Neural cell (in vitro differentiated cells): ENCODE data around the gene CAND1. TPM values are rescaled to one million over a fixed set of nuclear protein-coding genes. Genes with fewer than 3 reads are reported as not detected.

Source experiments
- H2AFZ ChIP-seq: fragments of 200-600, 300-800 bp; sonication (generic), shearing (Covaris generic); 2 replicates; pipeline ENCODE4 v1.6.0; 2014; ENCODE audit warnings: low read depth, mild to moderate bottlenecking, antibody characterized with exemption, low read length, moderate library complexity
- H3F3A ChIP-seq: fragments of 200-600 bp; shearing (Covaris generic); 2 replicates; pipeline ENCODE4 v1.6.1; 2016; ENCODE audit warnings: mild to moderate bottlenecking, moderate library complexity, mixed read lengths, antibody characterized with exemption, low read length; ENCODE audit not compliant: insufficient read depth, poor library complexity, severe bottlenecking
- H3K27ac ChIP-seq: fragments of 200-600, 300-800 bp; sonication (generic), shearing (Covaris generic); 2 replicates; pipeline ENCODE4 v1.5.1; 2014; ENCODE audit warnings: mild to moderate bottlenecking, low read length, moderate library complexity
- H3K27me3 ChIP-seq: fragments of 300-800, 200-600 bp; sonication (generic), shearing (Covaris generic); 2 replicates; pipeline ENCODE4 v1.6.0; 2014; ENCODE audit warnings: mild to moderate bottlenecking, low read depth, low read length, moderate library complexity; ENCODE audit not compliant: insufficient read depth
- H3K36me3 ChIP-seq: fragments of 300-800, 200-600 bp; sonication (generic), shearing (Covaris generic); 2 replicates; pipeline ENCODE4 v1.5.1; 2014; ENCODE audit warnings: mild to moderate bottlenecking, antibody characterized with exemption, low read length, moderate library complexity; ENCODE audit not compliant: insufficient read depth
- H3K4me2 ChIP-seq: fragments of 300-800, 200-600 bp; sonication (generic), shearing (Covaris generic); 2 replicates; pipeline ENCODE4 v1.6.0; 2014; ENCODE audit warnings: mild to moderate bottlenecking, low read length
- H3K4me3 ChIP-seq: fragments of 300-800, 200-600 bp; sonication (generic), shearing (Covaris generic); 2 replicates; pipeline ENCODE4 v1.5.1; 2014; ENCODE audit warnings: mild to moderate bottlenecking, low read length, moderate library complexity
- H3K79me2 ChIP-seq: fragments of 200-600 bp; shearing (Covaris generic); replicated peaks from 2 replicates; pipeline ENCODE4 v1.6.0; 2014; ENCODE audit warnings: mild to moderate bottlenecking, low read length, moderate library complexity; ENCODE audit not compliant: insufficient read depth
- H3K9ac ChIP-seq: fragments of 300-800, 200-600 bp; sonication (generic), shearing (Covaris generic); 2 replicates; pipeline ENCODE4 v1.6.1; 2016; ENCODE audit warnings: mild to moderate bottlenecking, low read length, mixed read lengths
- H3K9me2 ChIP-seq: fragments of 200-600 bp; shearing (Covaris generic); 2 replicates; pipeline ENCODE4 v1.6.1; 2016; ENCODE audit warnings: mild to moderate bottlenecking, low read length, mixed read lengths; ENCODE audit not compliant: insufficient read depth
- H3K9me3 ChIP-seq: fragments of 200-600, 300-800 bp; sonication (generic), shearing (Covaris generic); 2 replicates; pipeline ENCODE4 v1.6.1; 2016; ENCODE audit warnings: mild to moderate bottlenecking, mixed run types, low read length, moderate library complexity, mixed read lengths
- H4K20me1 ChIP-seq: fragments of 200-600 bp; shearing (Covaris generic); 2 replicates; pipeline ENCODE4 v1.6.1; 2016; ENCODE audit warnings: mild to moderate bottlenecking, mixed run types; ENCODE audit not compliant: insufficient read depth
- CTCF ChIP-seq: fragments of 450-650 bp; IDR thresholded peaks from 2 replicates; pipeline ENCODE4 v1.5.1; 2014; ENCODE audit warnings: antibody characterized with exemption, mild to moderate bottlenecking, moderate library complexity; ENCODE audit not compliant: poor library complexity, severe bottlenecking
- EP300 ChIP-seq: fragments of 450-650 bp; conservative IDR thresholded peaks from 2 replicates; pipeline ENCODE4 v1.6.1; 2014; ENCODE audit warnings: antibody characterized with exemption, mild to moderate bottlenecking, moderate library complexity; ENCODE audit not compliant: poor library complexity, severe bottlenecking
- EZH2 ChIP-seq: fragments of 200-600, 300-800 bp; shearing (Covaris generic), sonication (generic); IDR thresholded peaks from 2 replicates; pipeline ENCODE4 v1.6.1; 2014; ENCODE audit warnings: antibody characterized with exemption, low read length, borderline replicate concordance, mild to moderate bottlenecking; ENCODE audit not compliant: insufficient read depth, poor library complexity, severe bottlenecking
- MXI1 ChIP-seq: fragments of 450-650 bp; conservative IDR thresholded peaks from 2 replicates; pipeline ENCODE4 v1.6.1; 2014; ENCODE audit warnings: antibody characterized with exemption, mild to moderate bottlenecking; ENCODE audit not compliant: poor library complexity, severe bottlenecking
- POLR2AphosphoS5 ChIP-seq: IDR thresholded peaks from 2 replicates; pipeline ENCODE4 v1.6.1; 2012
- RAD21 ChIP-seq: fragments of 450-650 bp; conservative IDR thresholded peaks from 2 replicates; pipeline ENCODE4 v1.6.1; 2014; ENCODE audit warnings: antibody characterized with exemption, mild to moderate bottlenecking, moderate library complexity
- REST ChIP-seq: IDR thresholded peaks from 2 replicates; pipeline ENCODE4 v1.6.1; 2012; ENCODE audit warnings: borderline replicate concordance
- SMC3 ChIP-seq: fragments of 450-650 bp; conservative IDR thresholded peaks from 2 replicates; pipeline ENCODE4 v1.6.1; 2014; ENCODE audit warnings: antibody characterized with exemption, mild to moderate bottlenecking, moderate library complexity; ENCODE audit not compliant: poor library complexity
- TAF1 ChIP-seq: IDR thresholded peaks from 2 replicates; pipeline ENCODE4 v1.6.1; 2012; ENCODE audit warnings: low read depth
- polyA plus RNA-seq: library from polyadenylated mRNA; depleted of rRNA; stranded (reverse); fragments of >200 nt; gene quantifications from 2 replicates; pipeline ENCODE4 v1.2.3, GENCODE V29; 2014

CAND1 gene
- polyA plus RNA-seq, 1 donor from 2014 or later = 132 TPM

GRCh38 chr12:67315661-67316060 is 46.5 kb downstream of the CAND1 start:
- TF ChIP-seq RAD21 (no peak), MXI1 (no peak), SMC3 (no peak), TAF1 (no peak), CTCF (no peak), REST (no peak), POLR2AphosphoS5 (no peak), EZH2 (no peak), EP300 (no peak)

GRCh38 chr12:67318786-67319185 is 49.6 kb downstream of the CAND1 start:
- Histone ChIP-seq H3K79me2 (no peaks in the 10 kb centered on the region), H4K20me1 (no peaks in the 10 kb centered on the region), H3F3A (no peaks in the 10 kb centered on the region), H3K27me3 (no peaks in the 10 kb centered on the region), H3K4me2 (no peak overlapping the region), H3K36me3 (no peaks in the 10 kb centered on the region), H3K4me3 (no peak overlapping the region), H3K9me3 (no peaks in the 10 kb centered on the region), H3K27ac (no peak overlapping the region), H3K9ac (no peak overlapping the region), H2AFZ (no peak overlapping the region), H3K9me2 (no peaks in the 10 kb centered on the region)
- TF ChIP-seq POLR2AphosphoS5 = no peak
- TF ChIP-seq CTCF = no peak
- no peak for TF ChIP-seq TAF1
- no peak for TF ChIP-seq RAD21
- TF ChIP-seq MXI1 = no peak
- no peak for TF ChIP-seq EZH2
- no peak for TF ChIP-seq SMC3
- no peak for TF ChIP-seq EP300
- no peak for TF ChIP-seq REST

More at GRCh38 chr12:67315661-67316060, 46.5 kb downstream of the CAND1 start:
- Histone ChIP-seq H3K9ac (no peak overlapping the region), H3K4me3 (no peak overlapping the region), H3K9me2 (no peaks in the 10 kb centered on the region), H3K27me3 (no peaks in the 10 kb centered on the region), H3K27ac (no peak overlapping the region), H3K4me2 (no peak overlapping the region), H3K36me3 (no peaks in the 10 kb centered on the region), H3K9me3 (no peaks in the 10 kb centered on the region), H2AFZ (no peak overlapping the region), H3F3A (no peaks in the 10 kb centered on the region), H4K20me1 (no peaks in the 10 kb centered on the region), H3K79me2 (no peaks in the 10 kb centered on the region)
